GM12892 (cell line): ENCODE data around the gene NDUFC1.

Experiments
- POLR2A ChIP-seq: IDR thresholded peaks from 2 replicates; pipeline ENCODE4 v1.6.1; 2011; ENCODE audit warnings: low read depth, low read length, control low read depth
- POLR2AphosphoS5 ChIP-seq: IDR thresholded peaks from 2 replicates; pipeline ENCODE4 v1.6.1; 2011; ENCODE audit warnings: low read depth, low read length, control low read depth
- TAF1 ChIP-seq: IDR thresholded peaks from 2 replicates; pipeline ENCODE4 v1.6.1; 2011; ENCODE audit warnings: low read depth, mild to moderate bottlenecking, control low read depth, low read length, borderline replicate concordance

GRCh38 chr4:139278912-139279759 is 23.1 kb downstream of the NDUFC1 start:
- TF ChIP-seq TAF1 (no peak), POLR2AphosphoS5 (no peak), POLR2A (no peak)
